Measurements from ENCODE around the gene DGKB.

GRCh38 chr7:14206121-14206520, 696.4 kb downstream of the DGKB start:
- no peak for TF ChIP-seq CTCF (IDR thresholded peaks at IDR 0.05)
- no peak for TF ChIP-seq EP300 (IDR thresholded peaks at IDR 0.05; ENCODE audit: low read depth)
